Measurements from ENCODE around the gene C1orf226. TPM values are rescaled to one million over a fixed set of nuclear protein-coding genes. Genes with fewer than 3 reads are reported as not detected.
A peak's percentile ranks its signal among the peaks of the same experiment; 100 is the strongest.
"Not testable (repeated sequence)": the region's sequence is repeated elsewhere in the genome, so short reads cannot be mapped to it uniquely, and the experiment has no call there.

Gene C1orf226
- total and polyA plus RNA-seq, 2 experiments from 2014 or later = 5.1 to 10.0 TPM

GRCh38 chr1:162343470-162343869 is 38.1 kb upstream of the C1orf226 start:
- DNase-seq (ENCODE audit: low read depth in 1 of 2, low spot score in 1 of 2) = no peak
- no peak overlapping the region for H3K27ac ChIP-seq
- no peaks in the 10 kb centered on the region for H3K9me3 ChIP-seq (ENCODE audit: low read depth)
- no peak for TF ChIP-seq CTCF (IDR thresholded peaks at IDR 0.05; ENCODE audit: low read depth, low read length)
- H3K36me3 ChIP-seq = no peaks in the 10 kb centered on the region
- H3K4me3 ChIP-seq = no peak overlapping the region
- peaks cover 6% of the 10 kb centered on the region for H3K4me1 ChIP-seq (ENCODE audit: low read depth)
- no peaks in the 10 kb centered on the region for H3K27me3 ChIP-seq

- H3K36me3 ChIP-seq = no peaks in the 10 kb centered on the region
- H3K9me3 ChIP-seq (ENCODE audit: low read depth) = no peaks in the 10 kb centered on the region
- no peak overlapping the region for H3K4me3 ChIP-seq
- no peak for DNase-seq (ENCODE audit: low read depth in 1 of 2, low spot score in 1 of 2)
- H3K27me3 ChIP-seq = no peaks in the 10 kb centered on the region
- H3K4me1 ChIP-seq (ENCODE audit: low read depth) = peaks cover 23% of the 10 kb centered on the region
- TF ChIP-seq CTCF (IDR thresholded peaks at IDR 0.05; ENCODE audit: low read depth, low read length) = no peak
- no peak overlapping the region for H3K27ac ChIP-seq
These were observed 34.2 kb upstream of the C1orf226 start for GRCh38 chr1:162347281-162347680.

DNA sequence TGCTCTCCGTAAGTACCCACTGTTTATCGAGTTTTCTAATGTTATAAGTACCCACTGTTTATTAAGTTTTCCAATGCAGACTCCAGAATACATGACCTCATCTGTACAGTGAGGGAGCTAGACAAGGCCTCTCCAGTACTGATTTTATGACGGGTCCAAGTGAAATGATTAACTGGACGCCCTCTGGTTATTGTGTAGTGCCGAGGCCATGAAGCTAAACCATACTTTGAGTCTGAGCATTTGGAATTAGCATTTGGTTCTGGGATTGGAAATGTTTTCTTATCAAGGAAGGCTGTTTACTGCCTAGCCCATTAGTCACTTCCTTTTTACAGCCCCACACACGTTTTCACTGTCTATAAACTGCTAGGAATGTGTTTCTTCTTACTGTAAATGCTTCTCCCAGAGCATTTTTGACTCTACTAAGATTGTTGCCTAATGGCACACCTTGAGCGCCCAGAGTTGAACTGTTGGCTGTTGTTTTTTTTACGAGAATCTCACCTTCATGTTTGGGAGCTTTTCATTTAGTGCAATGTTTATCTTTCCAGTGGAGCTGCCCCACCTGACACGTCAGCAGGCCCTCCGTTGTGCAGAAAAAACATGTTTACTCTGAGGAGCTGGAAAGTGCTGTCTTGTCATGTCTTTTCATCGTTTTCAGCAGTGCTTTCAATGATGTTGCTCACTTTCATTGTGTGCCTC is 31.7 kb upstream of the C1orf226 start:
- DNase-seq (ENCODE audit: low read depth in 1 of 2, low spot score in 1 of 2) = peak in 1 of 2 donors; percentile 91

GRCh38 chr1:162351246-162351842 is 30.2 kb upstream of the C1orf226 start:
- no peaks in the 10 kb centered on the region for H3K36me3 ChIP-seq
- peaks cover 34% of the 10 kb centered on the region for H3K4me1 ChIP-seq (ENCODE audit: low read depth)
- no peaks in the 10 kb centered on the region for H3K9me3 ChIP-seq (ENCODE audit: low read depth)
- no peak for TF ChIP-seq CTCF (IDR thresholded peaks at IDR 0.05; ENCODE audit: low read depth, low read length)
- H3K27me3 ChIP-seq = no peaks in the 10 kb centered on the region
- H3K4me3 ChIP-seq = no peak overlapping the region
- H3K27ac ChIP-seq = no peak overlapping the region
- DNase-seq (ENCODE audit: low read depth in 1 of 2, low spot score in 1 of 2) = no peak

More for the DNA sequence above, 31.7 kb upstream of the C1orf226 start:
- Histone ChIP-seq H3K9me3 (ENCODE audit: low read depth) (no peaks in the 10 kb centered on the region), H3K36me3 (no peaks in the 10 kb centered on the region), H3K27ac (no peak overlapping the region), H3K4me1 (ENCODE audit: low read depth) (peaks cover 28% of the 10 kb centered on the region), H3K4me3 (no peak overlapping the region), H3K27me3 (no peaks in the 10 kb centered on the region)
- TF ChIP-seq CTCF (IDR thresholded peaks at IDR 0.05; ENCODE audit: low read depth, low read length) = no peak

GRCh38 chr1:162351874-162352273 is 29.7 kb upstream of the C1orf226 start:
- H3K27ac ChIP-seq; H3K36me3 ChIP-seq; H3K9me3 ChIP-seq (ENCODE audit: low read depth); H3K4me3 ChIP-seq; DNase-seq (ENCODE audit: low read depth in 1 of 2, low spot score in 1 of 2); H3K27me3 ChIP-seq: not testable (repeated sequence)
- peaks cover 34% of the 10 kb centered on the region for H3K4me1 ChIP-seq (ENCODE audit: low read depth)

DNA sequence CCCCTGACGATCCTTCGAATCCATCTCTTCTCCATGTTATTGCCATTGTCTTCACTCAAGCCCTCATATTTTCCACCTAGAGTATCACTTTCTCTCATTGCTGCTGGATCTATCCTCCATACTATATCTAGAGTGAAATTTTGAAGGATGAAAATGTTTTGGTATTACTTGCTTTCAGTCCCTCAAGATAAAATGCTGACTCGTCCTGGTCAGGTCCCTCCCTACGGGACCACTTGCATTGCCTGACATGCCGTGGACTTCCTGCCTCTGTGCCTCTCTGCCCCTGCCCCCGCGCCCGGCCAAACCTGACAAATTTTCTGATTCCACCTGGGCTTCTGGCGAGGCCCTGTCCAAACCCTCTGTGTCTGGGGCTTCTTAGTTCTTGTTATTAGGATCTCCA is 28.4 kb upstream of the C1orf226 start:
- H3K9me3 ChIP-seq (ENCODE audit: low read depth) = no peaks in the 10 kb centered on the region
- H3K27me3 ChIP-seq = no peaks in the 10 kb centered on the region
- no peaks in the 10 kb centered on the region for H3K36me3 ChIP-seq
- no peak for DNase-seq (ENCODE audit: low read depth in 1 of 2, low spot score in 1 of 2)
- no peak overlapping the region for H3K27ac ChIP-seq
- no peak for TF ChIP-seq CTCF (IDR thresholded peaks at IDR 0.05; ENCODE audit: low read depth, low read length)
- H3K4me1 ChIP-seq (ENCODE audit: low read depth) = peaks cover 28% of the 10 kb centered on the region
- no peak overlapping the region for H3K4me3 ChIP-seq
